Trophoblast cell (in vitro differentiated cells and primary cell): ENCODE measurements around the gene SLC12A4.

Experiments
- DNase-seq, 2 donors: peaks; one replicate each; pipeline ENCODE4 v3.0.0-alpha.2; 2016
- H2AFZ ChIP-seq: 2 replicates; pipeline ENCODE4 v1.6.1; 2013; ENCODE audit warnings: low read length, moderate library complexity, mild to moderate bottlenecking; ENCODE audit not compliant: insufficient read depth, poor library complexity
- H2AK5ac ChIP-seq: 2 replicates; pipeline ENCODE4 v1.6.1; 2013; ENCODE audit warnings: mild to moderate bottlenecking, low read length
- H2BK120ac ChIP-seq: 2 replicates; pipeline ENCODE4 v1.6.1; 2013; ENCODE audit warnings: low read length, mild to moderate bottlenecking, moderate library complexity; ENCODE audit not compliant: insufficient read depth, poor library complexity
- H2BK12ac ChIP-seq: 2 replicates; pipeline ENCODE4 v1.6.1; 2013; ENCODE audit warnings: mild to moderate bottlenecking, low read length, moderate library complexity
- H2BK5ac ChIP-seq: 2 replicates; pipeline ENCODE4 v1.6.1; 2013; ENCODE audit warnings: low read length, low read depth, moderate library complexity, mild to moderate bottlenecking; ENCODE audit not compliant: poor library complexity
- H3K14ac ChIP-seq: 2 replicates; pipeline ENCODE4 v1.6.1; 2013; ENCODE audit warnings: mild to moderate bottlenecking, low read length
- H3K18ac ChIP-seq: 2 replicates; pipeline ENCODE4 v1.6.1; 2013; ENCODE audit warnings: mild to moderate bottlenecking, low read length
- H3K23ac ChIP-seq: 2 replicates; pipeline ENCODE4 v1.6.1; 2013; ENCODE audit warnings: low read length
- H3K27ac ChIP-seq: 2 replicates; pipeline ENCODE4 v1.5.1; 2013; ENCODE audit warnings: low read depth, mild to moderate bottlenecking, inconsistent platforms, low read length, moderate library complexity
- H3K27me3 ChIP-seq: 2 replicates; pipeline ENCODE4 v1.6.1; 2013; ENCODE audit warnings: inconsistent platforms, mild to moderate bottlenecking, low read length, moderate library complexity; ENCODE audit not compliant: insufficient read depth
- H3K36me3 ChIP-seq, 2 experiments: 1 replicate in 1 of 2; 2 replicates in 1 of 2; pipeline ENCODE4 v1.6.1; 2013; ENCODE audit warnings: low read length in 2 of 2, mild to moderate bottlenecking in 2 of 2, moderate library complexity in 1 of 2; ENCODE audit not compliant: insufficient read depth in 2 of 2, control insufficient read depth in 1 of 2
- H3K4ac ChIP-seq: 2 replicates; pipeline ENCODE4 v1.6.1; 2013; ENCODE audit warnings: low read depth, mild to moderate bottlenecking, low read length, moderate library complexity
- H3K4me1 ChIP-seq, 2 experiments: 1 replicate in 1 of 2; 2 replicates in 1 of 2; pipeline ENCODE4 v1.6.1; 2013; ENCODE audit warnings: low read length in 2 of 2, mild to moderate bottlenecking in 2 of 2, moderate library complexity in 1 of 2; ENCODE audit not compliant: insufficient read depth in 2 of 2, control insufficient read depth in 1 of 2
- H3K4me2 ChIP-seq: 2 replicates; pipeline ENCODE4 v1.6.1; 2013; ENCODE audit warnings: inconsistent platforms, mild to moderate bottlenecking, low read length, moderate library complexity
- H3K4me3 ChIP-seq: 2 replicates; pipeline ENCODE4 v1.5.1; 2013; ENCODE audit warnings: mild to moderate bottlenecking, low read depth, low read length, inconsistent platforms
- H3K79me1 ChIP-seq: one replicate; pipeline ENCODE4 v1.6.1; 2013; ENCODE audit warnings: low read length
- H3K79me2 ChIP-seq: 2 replicates; pipeline ENCODE4 v1.6.1; 2013; ENCODE audit warnings: low read length, mild to moderate bottlenecking; ENCODE audit not compliant: control insufficient read depth, insufficient read depth, poor library complexity
- H3K9ac ChIP-seq: 2 replicates; pipeline ENCODE4 v1.6.1; 2013; ENCODE audit warnings: mild to moderate bottlenecking, low read length
- H3K9me3 ChIP-seq: 2 replicates; pipeline ENCODE4 v1.6.1; 2013; ENCODE audit warnings: low read depth, mild to moderate bottlenecking, control low read depth, inconsistent platforms, low read length; ENCODE audit not compliant: insufficient read depth
- H4K12ac ChIP-seq: 2 replicates; pipeline ENCODE4 v1.6.1; 2013; ENCODE audit warnings: low read depth, mild to moderate bottlenecking, low read length, moderate library complexity
- H4K8ac ChIP-seq: 2 replicates; pipeline ENCODE4 v1.6.1; 2013; ENCODE audit warnings: low read depth, mild to moderate bottlenecking, low read length, moderate library complexity
- H4K91ac ChIP-seq: one replicate; pipeline ENCODE4 v1.6.1; 2013; ENCODE audit warnings: low read depth, mild to moderate bottlenecking, low read length, moderate library complexity
- WGBS: extraction: QIAGEN DNeasy Blood & Tissue Kit; methylation state at CpG from one replicate; pipeline ENCODE4 v1.1.7; 2013; ENCODE audit warnings: missing lambda C conversion rate; ENCODE audit not compliant: insufficient read length, insufficient coverage; ENCODE audit errors: extremely low coverage; 5-methylcytosine and 5-hydroxymethylcytosine counted together

The SLC12A4 gene

GRCh38 chr16:67977469-67978227, 9.2 kb upstream of the SLC12A4 start:
- Histone ChIP-seq H3K4ac (no peak overlapping the region), H3K27ac (no peak overlapping the region), H4K8ac (no peak overlapping the region), H3K79me2 (no peaks in the 10 kb centered on the region), H2BK120ac (no peak overlapping the region), H3K4me1 (no peaks in the 10 kb centered on the region), H4K12ac (no peak overlapping the region), H3K14ac (no peak overlapping the region), H2BK5ac (no peak overlapping the region), H3K18ac (no peak overlapping the region), H2AFZ (no peak overlapping the region), H4K91ac (no peak overlapping the region), H3K36me3 (no peaks in the 10 kb centered on the region), H3K27me3 (no peaks in the 10 kb centered on the region), H3K4me3 (no peak overlapping the region), H3K23ac (no peak overlapping the region), H3K9me3 (peaks cover 3% of the 10 kb centered on the region), H2BK12ac (no peak overlapping the region), H3K4me2 (no peak overlapping the region), H2AK5ac (no peak overlapping the region), H3K9ac (no peak overlapping the region), H3K79me1 (no peaks in the 10 kb centered on the region)
- no peak for DNase-seq
- no CpG with 5 or more reads among the region's 9 CpGs for WGBS

DNA sequence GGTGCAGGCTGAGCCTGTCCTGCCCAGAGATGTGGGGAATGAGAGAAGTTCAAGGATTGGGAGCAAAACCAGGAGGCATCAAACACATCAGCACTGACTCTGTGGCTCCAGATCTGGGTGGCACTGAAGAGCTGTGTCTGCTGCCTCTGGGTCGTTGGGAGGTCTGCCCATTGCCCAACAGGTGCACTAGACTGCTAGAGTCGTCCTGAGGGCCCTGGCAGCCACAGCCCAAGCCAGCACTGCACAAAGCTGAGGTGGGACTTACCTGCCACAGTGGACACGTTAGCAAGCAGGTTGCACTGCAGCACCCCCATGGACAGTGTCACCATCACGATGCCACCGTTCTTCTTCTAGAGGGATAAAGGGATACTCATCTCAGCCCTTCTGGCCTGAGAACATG, 8.6 kb upstream of the SLC12A4 start:
- Histone ChIP-seq H3K4ac (no peak overlapping the region), H3K27ac (no peak overlapping the region), H4K91ac (no peak overlapping the region), H4K8ac (no peak overlapping the region), H3K14ac (no peak overlapping the region), H2AFZ (no peak overlapping the region), H2AK5ac (no peak overlapping the region), H2BK12ac (no peak overlapping the region), H2BK120ac (no peak overlapping the region), H3K4me2 (no peak overlapping the region), H3K79me1 (no peaks in the 10 kb centered on the region), H3K9ac (no peak overlapping the region), H3K27me3 (no peaks in the 10 kb centered on the region), H3K9me3 (peaks cover 3% of the 10 kb centered on the region), H4K12ac (no peak overlapping the region), H3K79me2 (no peaks in the 10 kb centered on the region), H3K23ac (no peak overlapping the region), H2BK5ac (no peak overlapping the region), H3K4me1 (no peaks in the 10 kb centered on the region), H3K18ac (no peak overlapping the region), H3K36me3 (no peaks in the 10 kb centered on the region), H3K4me3 (no peak overlapping the region)
- DNase-seq = no peak
- WGBS = no CpG with 5 or more reads among the region's 5 CpGs

DNA sequence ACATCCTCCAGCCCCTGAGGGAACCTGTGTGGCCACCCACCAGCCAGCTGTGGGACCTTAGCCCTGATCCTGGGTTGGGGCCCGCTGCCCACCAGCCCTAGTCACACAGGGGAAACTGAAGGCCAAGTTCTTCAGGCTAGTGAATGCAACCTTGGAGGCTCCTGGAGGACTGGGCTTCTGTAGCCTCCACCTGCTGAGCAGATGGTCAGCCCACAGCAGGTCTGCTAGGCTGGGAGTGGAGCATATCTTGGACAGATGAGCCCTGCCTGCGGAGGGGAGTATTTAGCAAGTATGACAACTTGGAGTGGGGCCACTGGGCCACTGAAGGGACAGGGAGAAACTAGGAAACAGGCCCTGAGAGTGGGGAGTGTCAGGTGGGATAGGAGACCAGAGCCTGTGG, 7.8 kb upstream of the SLC12A4 start:
- H3K4ac ChIP-seq = no peak overlapping the region
- no CpG with 5 or more reads among the region's 2 CpGs for WGBS
- no peak overlapping the region for H2AK5ac ChIP-seq
- no peak overlapping the region for H3K18ac ChIP-seq
- H2BK5ac ChIP-seq = no peak overlapping the region
- H3K23ac ChIP-seq = no peak overlapping the region
- no peak overlapping the region for H4K12ac ChIP-seq
- no peak for DNase-seq
- no peak overlapping the region for H3K4me3 ChIP-seq
- no peak overlapping the region for H2BK12ac ChIP-seq
- H3K9me3 ChIP-seq = peaks cover 3% of the 10 kb centered on the region
- no peak overlapping the region for H2BK120ac ChIP-seq
- H3K14ac ChIP-seq = no peak overlapping the region
- H3K79me2 ChIP-seq = no peaks in the 10 kb centered on the region
- H4K8ac ChIP-seq = no peak overlapping the region
- H3K27me3 ChIP-seq = no peaks in the 10 kb centered on the region
- no peak overlapping the region for H2AFZ ChIP-seq
- no peak overlapping the region for H3K9ac ChIP-seq
- no peaks in the 10 kb centered on the region for H3K79me1 ChIP-seq
- no peaks in the 10 kb centered on the region for H3K4me1 ChIP-seq
- H3K4me2 ChIP-seq = no peak overlapping the region
- no peak overlapping the region for H3K27ac ChIP-seq
- no peaks in the 10 kb centered on the region for H3K36me3 ChIP-seq
- H4K91ac ChIP-seq = no peak overlapping the region

DNA sequence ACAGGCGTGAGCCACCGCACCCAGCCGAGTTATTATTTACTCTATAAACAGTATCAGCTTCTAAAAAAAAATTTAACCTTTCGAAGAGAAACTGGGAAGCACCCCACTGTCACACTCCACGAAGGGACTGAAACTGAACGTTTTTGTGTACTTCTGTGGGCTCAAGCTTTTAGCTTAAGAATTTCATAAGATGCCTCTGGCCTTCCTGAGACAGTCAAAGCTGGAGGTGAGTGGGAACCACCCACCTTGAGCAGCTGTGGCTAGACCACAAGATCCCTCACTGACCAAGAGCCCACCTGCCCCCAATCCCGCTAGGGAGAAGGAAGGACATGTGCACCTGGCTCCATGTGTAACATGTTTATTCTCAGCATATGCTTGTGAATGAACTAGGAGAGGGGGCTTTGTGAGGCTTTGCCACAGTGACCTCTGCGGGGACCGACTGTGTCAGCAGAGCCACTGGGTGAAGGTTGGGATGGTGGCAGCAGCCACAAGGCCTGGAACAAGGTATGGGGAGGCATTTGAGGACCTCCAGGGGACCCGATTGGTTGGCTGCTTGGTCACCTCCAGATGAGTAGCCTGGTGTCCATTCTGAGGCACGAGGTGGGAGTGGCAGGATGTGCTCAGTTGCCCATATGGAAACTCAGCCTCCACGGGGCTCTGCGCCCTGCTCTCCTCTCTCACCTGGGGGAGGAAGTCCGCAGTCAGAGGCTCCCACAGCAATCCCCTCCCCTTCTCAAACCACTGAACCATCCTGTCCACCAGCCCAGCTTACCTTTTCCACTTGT, 7.1 kb upstream of the SLC12A4 start:
- H3K23ac ChIP-seq = no peak overlapping the region
- no peak overlapping the region for H2BK12ac ChIP-seq
- no peak overlapping the region for H2BK5ac ChIP-seq
- no peaks in the 10 kb centered on the region for H3K79me2 ChIP-seq
- H2BK120ac ChIP-seq = no peak overlapping the region
- no peak overlapping the region for H3K9ac ChIP-seq
- no peak overlapping the region for H3K4me3 ChIP-seq
- no peak overlapping the region for H3K4ac ChIP-seq
- no CpG with 5 or more reads among the region's 14 CpGs for WGBS
- peaks cover 3% of the 10 kb centered on the region for H3K9me3 ChIP-seq
- H3K14ac ChIP-seq = no peak overlapping the region
- no peak for DNase-seq
- no peaks in the 10 kb centered on the region for H3K36me3 ChIP-seq
- H2AK5ac ChIP-seq = no peak overlapping the region
- H3K4me1 ChIP-seq = no peaks in the 10 kb centered on the region
- no peaks in the 10 kb centered on the region for H3K27me3 ChIP-seq
- no peak overlapping the region for H4K91ac ChIP-seq
- H3K27ac ChIP-seq = no peak overlapping the region
- H3K18ac ChIP-seq = no peak overlapping the region
- no peak overlapping the region for H3K4me2 ChIP-seq
- H4K8ac ChIP-seq = no peak overlapping the region
- no peaks in the 10 kb centered on the region for H3K79me1 ChIP-seq
- no peak overlapping the region for H4K12ac ChIP-seq
- no peak overlapping the region for H2AFZ ChIP-seq
